ENCODE measurements around the gene RPL36A.
A peak's percentile ranks its signal among the peaks of the same experiment; 100 is the strongest.

GRCh38 chrX:101407748-101408531 lies 17.1 kb downstream of the RPL36A start, which contains the start of the genes GLA and HNRNPH2:
- peak in 2 of 6 experiments; percentile 20 to 35 for TF ChIP-seq CTCF (IDR thresholded peaks at IDR 0.05)
- TF ChIP-seq POLR2A (IDR thresholded peaks at IDR 0.05) = peak; percentile 24 to 64

Measured in Peyer's patch (tissue), 4 donors.